Measurements from ENCODE around the gene EFCAB8. TPM values are rescaled to one million over a fixed set of nuclear protein-coding genes. Genes with fewer than 3 reads are reported as not detected.
"Not testable (repeated sequence)": the region's sequence is repeated elsewhere in the genome, so short reads cannot be mapped to it uniquely, and the experiment has no call there.

The EFCAB8 gene
- polyA plus RNA-seq, 1 experiment, result not detected

- TF ChIP-seq CTCF (IDR thresholded peaks at IDR 0.05; ENCODE audit: low read depth, low read length), result no peak
- no peak for DNase-seq (ENCODE audit: low read depth, low spot score)
- no peaks in the 10 kb centered on the region; the same call in 1 of the 2 replicates for H3K9me3 ChIP-seq (ENCODE audit: control insufficient read depth, insufficient read depth, low read length)
- ChIA-PET CTCF (no interaction called here), POLR2A (no interaction called here)
- peaks cover 8% of the 10 kb centered on the region for H3K27me3 ChIP-seq (ENCODE audit: control insufficient read depth, insufficient read depth, low read length)
- no peak overlapping the region for H3K27ac ChIP-seq (ENCODE audit: low read depth, low read length)
- no peak overlapping the region for H3K4me3 ChIP-seq (ENCODE audit: low read depth, low read length)
Observed at GRCh38 chr20:32898729-32899128, 40.0 kb downstream of the EFCAB8 start.

GRCh38 chr20:32902456-32903420 lies 44.0 kb downstream of the EFCAB8 start:
- H3K9me3 ChIP-seq (ENCODE audit: control insufficient read depth, insufficient read depth, low read length), result no peaks in the 10 kb centered on the region; the same call in 1 of the 2 replicates
- ChIA-PET POLR2A (no interaction called here), CTCF (interaction anchor here (0.6 to 4.0 kb wide), 11 partner anchors 8 to 1498 kb away, joined by 3 to 38 read pairs (median 4); partner anchors contain the start of gene C20orf203)
- peak; percentile 92 for TF ChIP-seq CTCF (IDR thresholded peaks at IDR 0.05; ENCODE audit: low read depth, low read length)
- H3K27me3 ChIP-seq (ENCODE audit: control insufficient read depth, insufficient read depth, low read length), result peaks cover 2% of the 10 kb centered on the region
- no peak for DNase-seq (ENCODE audit: low read depth, low spot score)
- H3K27ac ChIP-seq (ENCODE audit: low read depth, low read length), result no peak overlapping the region
- H3K4me3 ChIP-seq (ENCODE audit: low read depth, low read length), result no peak overlapping the region

GRCh38 chr20:32903666-32904175 lies 45.0 kb downstream of the EFCAB8 start:
- Histone ChIP-seq H3K9me3 (ENCODE audit: control insufficient read depth, insufficient read depth, low read length) (no peaks in the 10 kb centered on the region; the same call in 1 of the 2 replicates), H3K4me3 (ENCODE audit: low read depth, low read length) (no peak overlapping the region), H3K27ac (ENCODE audit: low read depth, low read length) (no peak overlapping the region), H3K27me3 (ENCODE audit: control insufficient read depth, insufficient read depth, low read length) (peaks cover 2% of the 10 kb centered on the region)
- ChIA-PET CTCF (interaction anchor here (0.6 to 4.0 kb wide), 3 partner anchors 42 to 1499 kb away, joined by 3 to 22 read pairs (median 4); no protein-coding TSS in a partner anchor), POLR2A (no interaction called here)
- TF ChIP-seq CTCF (IDR thresholded peaks at IDR 0.05; ENCODE audit: low read depth, low read length), result no peak
- DNase-seq (ENCODE audit: low read depth, low spot score), result no peak

GRCh38 chr20:32904678-32905077 lies 46.0 kb downstream of the EFCAB8 start:
- H3K4me3 ChIP-seq (ENCODE audit: low read depth, low read length); POLR2A ChIA-PET; H3K9me3 ChIP-seq (ENCODE audit: control insufficient read depth, insufficient read depth, low read length); H3K27ac ChIP-seq (ENCODE audit: low read depth, low read length); DNase-seq (ENCODE audit: low read depth, low spot score); H3K27me3 ChIP-seq (ENCODE audit: control insufficient read depth, insufficient read depth, low read length): not testable (repeated sequence)
- CTCF ChIA-PET, result interaction anchor here (4.0 kb wide), 1 partner anchor 41 kb away, joined by 22 read pairs; no protein-coding TSS in a partner anchor

- Histone ChIP-seq H3K4me3 (ENCODE audit: low read depth, low read length) (no peak overlapping the region), H3K27ac (ENCODE audit: low read depth, low read length) (no peak overlapping the region), H3K27me3 (ENCODE audit: control insufficient read depth, insufficient read depth, low read length) (peaks cover 4% of the 10 kb centered on the region), H3K9me3 (ENCODE audit: control insufficient read depth, insufficient read depth, low read length) (no peaks in the 10 kb centered on the region; the same call in 1 of the 2 replicates)
- ChIA-PET POLR2A (interaction anchor here (0.6 kb wide), 1 partner anchor 124 kb away, joined by 4 read pairs; no protein-coding TSS in a partner anchor), CTCF (interaction anchor here (4.0 kb wide), 1 partner anchor 39 kb away, joined by 22 read pairs; no protein-coding TSS in a partner anchor)
- no peak for DNase-seq (ENCODE audit: low read depth, low spot score)
- TF ChIP-seq CTCF (IDR thresholded peaks at IDR 0.05; ENCODE audit: low read depth, low read length), result no peak
Observed at GRCh38 chr20:32906200-32906599, 47.5 kb downstream of the EFCAB8 start.

Measured in AG04450 (cell line).